IMR-90 (cell line): Measurements from ENCODE around the gene C16orf82. TPM values are rescaled to one million over a fixed set of nuclear protein-coding genes. Genes with fewer than 3 reads are reported as not detected.

Experiments
- ATAC-seq: fragments of 200-7000 bp; cut with Tn5 transposase; 2 replicates; pipeline ENCODE4 v1.9.1; 2020; ENCODE audit warnings: low read depth, mild to moderate bottlenecking, moderate library complexity
- BruUV-seq: library from RNA; stranded (reverse); fragments of 400-500 nt; replicated peaks from 2 replicates; lab custom pipeline; 2021; lab: Mats Ljungman, UMichigan
- CTCF ChIA-PET: fragments of 300-600 bp; formaldehyde crosslinking; extraction: SDS; loops from one replicate; lab custom pipeline; 2021; ENCODE audit warnings: antibody characterized with exemption; lab: Yijun Ruan, JAX
- POLR2A ChIA-PET: fragments of 300-600 bp; sonication (Branson Sonifier 250); formaldehyde crosslinking; loops from one replicate; lab custom pipeline; 2022; ENCODE audit warnings: antibody characterized with exemption; ENCODE audit not compliant: unreplicated experiment; lab: Charles Lee
- DNase-seq: peaks from one replicate; pipeline ENCODE4 v3.0.0; 2013
- H2AFZ ChIP-seq: replicated peaks from 2 replicates; pipeline ENCODE3; 2013; ENCODE audit warnings: low read length, mild to moderate bottlenecking; ENCODE audit not compliant: poor library complexity
- H2AK5ac ChIP-seq: 2 replicates; pipeline ENCODE4 v1.6.1; 2013; ENCODE audit warnings: low read depth, low read length, inconsistent platforms
- H2AK9ac ChIP-seq: replicated peaks from 2 replicates; pipeline ENCODE3; 2013; ENCODE audit warnings: mild to moderate bottlenecking, low read depth, low read length, moderate library complexity; ENCODE audit not compliant: poor library complexity
- H2BK120ac ChIP-seq: 2 replicates; pipeline ENCODE4 v1.6.1; 2013; ENCODE audit warnings: low read depth, low read length, inconsistent platforms
- H2BK15ac ChIP-seq: 3 replicates; pipeline ENCODE4 v1.6.1; 2013; ENCODE audit warnings: low read depth, low read length, inconsistent platforms
- H2BK20ac ChIP-seq: 2 replicates; pipeline ENCODE4 v1.6.1; 2013; ENCODE audit warnings: low read depth, mild to moderate bottlenecking, inconsistent platforms, low read length, moderate library complexity
- H2BK5ac ChIP-seq: 2 replicates; pipeline ENCODE4 v1.6.1; 2013; ENCODE audit warnings: mild to moderate bottlenecking, low read depth, low read length, inconsistent platforms; ENCODE audit not compliant: poor library complexity, severe bottlenecking
- H3K14ac ChIP-seq: replicated peaks from 2 replicates; pipeline ENCODE4 v1.6.1; 2013; ENCODE audit warnings: low read depth, low read length, inconsistent platforms
- H3K18ac ChIP-seq: 2 replicates; pipeline ENCODE4 v1.6.1; 2013; ENCODE audit warnings: low read depth, low read length, control low read depth
- H3K23ac ChIP-seq: 2 replicates; pipeline ENCODE4 v1.6.1; 2013; ENCODE audit warnings: low read depth, low read length, inconsistent platforms
- H3K27ac ChIP-seq: 2 replicates; pipeline ENCODE4 v1.5.1; 2013; ENCODE audit warnings: mild to moderate bottlenecking, control low read depth, low read length; ENCODE audit not compliant: insufficient read depth
- H3K27me3 ChIP-seq: 2 replicates; pipeline ENCODE4 v1.6.1; 2013; ENCODE audit warnings: low read length; ENCODE audit not compliant: control insufficient read depth, insufficient read depth
- H3K36me3 ChIP-seq: 2 replicates; pipeline ENCODE4 v1.6.1; 2013; ENCODE audit warnings: low read length, mixed read lengths; ENCODE audit not compliant: control insufficient read depth, insufficient read depth
- H3K4ac ChIP-seq: 2 replicates; pipeline ENCODE4 v1.6.1; 2013; ENCODE audit warnings: low read depth, low read length, inconsistent platforms
- H3K4me1 ChIP-seq: 2 replicates; pipeline ENCODE4 v1.6.1; 2013; ENCODE audit warnings: low read length, mixed read lengths; ENCODE audit not compliant: control insufficient read depth, insufficient read depth
- H3K4me2 ChIP-seq: 2 replicates; pipeline ENCODE4 v1.6.1; 2013; ENCODE audit warnings: low read depth, mild to moderate bottlenecking, control low read depth, low read length, moderate library complexity
- H3K4me3 ChIP-seq: 2 replicates; pipeline ENCODE4 v1.5.1; 2013; ENCODE audit warnings: low read depth, mild to moderate bottlenecking, control low read depth, low read length, moderate library complexity; ENCODE audit not compliant: insufficient read depth
- H3K56ac ChIP-seq: 2 replicates; pipeline ENCODE4 v1.6.1; 2013; ENCODE audit warnings: low read length, inconsistent platforms; ENCODE audit not compliant: insufficient read depth; ENCODE audit errors: extremely low read depth
- H3K79me1 ChIP-seq, 2 experiments: 2 replicates each; pipeline ENCODE4 v1.6.1; 2013; ENCODE audit warnings: low read length in 2 of 2, inconsistent platforms in 1 of 2, low read depth in 1 of 2
- H3K9ac ChIP-seq: 2 replicates; pipeline ENCODE4 v1.6.1; 2013; ENCODE audit warnings: low read depth, low read length, control low read depth
- H3K9me1 ChIP-seq: 2 replicates; pipeline ENCODE4 v1.6.1; 2013; ENCODE audit warnings: low read length, inconsistent platforms; ENCODE audit not compliant: insufficient read depth
- H3K9me3 ChIP-seq: 2 replicates; pipeline ENCODE4 v1.6.1; 2013; ENCODE audit warnings: low read length; ENCODE audit not compliant: control insufficient read depth, insufficient read depth
- H4K20me1 ChIP-seq: 2 replicates; pipeline ENCODE4 v1.6.1; 2013; ENCODE audit warnings: low read length, inconsistent platforms; ENCODE audit not compliant: insufficient read depth
- H4K5ac ChIP-seq: 2 replicates; pipeline ENCODE4 v1.6.1; 2013; ENCODE audit warnings: mild to moderate bottlenecking, low read depth, low read length, control low read depth
- H4K8ac ChIP-seq, 2 experiments: 2 replicates each; pipeline ENCODE4 v1.6.1; 2013; ENCODE audit warnings: low read depth in 2 of 2, low read length in 2 of 2, control low read depth in 1 of 2, inconsistent platforms in 1 of 2
- H4K91ac ChIP-seq: 2 replicates; pipeline ENCODE4 v1.6.1; 2013; ENCODE audit warnings: low read depth, low read length, inconsistent platforms; ENCODE audit not compliant: insufficient read depth
- CEBPB ChIP-seq: IDR thresholded peaks from 2 replicates; pipeline ENCODE4 v1.6.1; 2012; ENCODE audit warnings: low read depth, low read length, improper control_type of control experiment
- CHD1 ChIP-seq: IDR thresholded peaks from 2 replicates; pipeline ENCODE4 v1.6.1; 2012; ENCODE audit warnings: low read depth, low read length, improper control_type of control experiment
- FOS ChIP-seq: fragments of 150-350 bp; IDR thresholded peaks from 2 replicates; pipeline ENCODE4 v1.6.1; 2016; ENCODE audit warnings: low read depth, low read length
- MAFK ChIP-seq: IDR thresholded peaks from 2 replicates; pipeline ENCODE4 v1.6.1; 2012; ENCODE audit warnings: low read depth, low read length, improper control_type of control experiment
- MAZ ChIP-seq: IDR thresholded peaks from 2 replicates; pipeline ENCODE4 v1.6.1; 2012; ENCODE audit warnings: low read depth, mild to moderate bottlenecking, low read length, improper control_type of control experiment, moderate library complexity, borderline replicate concordance
- MXI1 ChIP-seq: IDR thresholded peaks from 2 replicates; pipeline ENCODE4 v1.6.1; 2012; ENCODE audit warnings: low read depth, mild to moderate bottlenecking, low read length, moderate library complexity, borderline replicate concordance
- NFE2L2 ChIP-seq: fragments of 150-350 bp; IDR thresholded peaks from 2 replicates; pipeline ENCODE4 v1.6.1; 2016; ENCODE audit warnings: low read depth, mild to moderate bottlenecking, low read length
- POLR2A ChIP-seq: IDR thresholded peaks from 2 replicates; pipeline ENCODE4 v1.6.1; 2012; ENCODE audit warnings: mild to moderate bottlenecking, low read depth, low read length
- RAD21 ChIP-seq: IDR thresholded peaks from 2 replicates; pipeline ENCODE4 v1.6.1; 2012; ENCODE audit warnings: low read length, improper control_type of control experiment
- SMC3 ChIP-seq: fragments of 150-350 bp; IDR thresholded peaks from 2 replicates; pipeline ENCODE4 v1.6.1; 2016; ENCODE audit warnings: low read depth, mild to moderate bottlenecking, antibody characterized with exemption, low read length, moderate library complexity
- dilution Hi-C: fragments of 300-500 bp; cut with HindIII; formaldehyde crosslinking; loops from one replicate; pipeline ENCODE4 v1.14.3; 2018; ENCODE audit warnings: low sequenced_read_pairs; ENCODE audit not compliant: unreplicated experiment
- in situ Hi-C: fragments of 300-500 bp; cut with MboI; formaldehyde crosslinking; loops from 3 replicates; pipeline ENCODE4 v1.14.3; 2019; ENCODE audit warnings: low sequenced_read_pairs, inconsistent platforms, mixed read lengths
- intact Hi-C: fragments of 100-400 bp; cut with micrococcal nuclease; formaldehyde crosslinking; loops from 2 replicates; pipeline ENCODE4 v1.10.0; 2022
- polyA plus RNA-seq, 3 experiments: library from polyadenylated mRNA; depleted of rRNA; stranded (reverse); fragments of >200 nt; gene quantifications; 2 replicates each; pipeline ENCODE4 v1.2.3, GENCODE V29; 2012; ENCODE audit warnings: low replicate concordance in 1 of 3
- total RNA-seq: library from RNA; depleted of rRNA; stranded (reverse); fragments of >200 nt; gene quantifications from 2 replicates; pipeline ENCODE4 v1.2.3, GENCODE V29; 2012
- TF ChIP-seq, protein P1 (sequence below): conservative IDR thresholded peaks from 2 replicates; pipeline ENCODE4 v1.5.1; 2012; ENCODE audit warnings: mild to moderate bottlenecking, low read depth, low read length, improper control_type of control experiment

The C16orf82 gene
- total and polyA plus RNA-seq, 2 of the 4 experiments (the other 2 are of a cell fraction), result not detected

DNA sequence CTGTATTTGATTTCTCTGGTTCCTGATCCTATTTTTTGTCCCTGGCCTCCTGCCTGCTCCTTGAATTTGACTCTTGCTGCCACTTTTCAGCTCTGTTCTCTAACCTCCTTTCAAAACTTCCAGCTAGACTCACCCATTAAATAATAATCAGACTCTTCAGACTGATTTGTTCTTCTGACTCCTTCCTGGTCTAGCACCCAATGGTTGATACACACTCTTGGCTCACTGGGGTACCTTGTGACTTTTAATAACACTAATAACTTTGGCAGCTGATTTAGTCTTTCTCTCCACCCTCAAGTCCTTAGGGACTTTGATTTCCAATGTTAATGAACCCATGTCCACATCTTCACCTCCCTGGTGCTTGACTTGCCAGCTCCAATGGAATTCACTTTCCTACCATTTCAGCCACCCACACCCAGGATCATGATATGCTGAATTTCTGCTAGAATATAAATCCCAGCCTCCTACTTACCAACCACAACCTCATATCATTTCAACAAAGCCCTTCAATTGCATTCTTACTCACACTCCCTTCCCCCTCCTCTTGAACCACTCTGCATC is 19.7 kb upstream of the C16orf82 start:
- H4K8ac ChIP-seq, result no peak overlapping the region
- BruUV-seq, result no TSS peak
- H2AFZ ChIP-seq, result no peak overlapping the region
- no peak for TF ChIP-seq MAZ
- no peak for TF ChIP-seq CEBPB
- TF ChIP-seq CHD1, result no peak
- TF ChIP-seq SMC3, result no peak
- TF ChIP-seq NFE2L2, result no peak
- TF ChIP-seq POLR2A, result no peak
- TF ChIP-seq, protein P1, sequence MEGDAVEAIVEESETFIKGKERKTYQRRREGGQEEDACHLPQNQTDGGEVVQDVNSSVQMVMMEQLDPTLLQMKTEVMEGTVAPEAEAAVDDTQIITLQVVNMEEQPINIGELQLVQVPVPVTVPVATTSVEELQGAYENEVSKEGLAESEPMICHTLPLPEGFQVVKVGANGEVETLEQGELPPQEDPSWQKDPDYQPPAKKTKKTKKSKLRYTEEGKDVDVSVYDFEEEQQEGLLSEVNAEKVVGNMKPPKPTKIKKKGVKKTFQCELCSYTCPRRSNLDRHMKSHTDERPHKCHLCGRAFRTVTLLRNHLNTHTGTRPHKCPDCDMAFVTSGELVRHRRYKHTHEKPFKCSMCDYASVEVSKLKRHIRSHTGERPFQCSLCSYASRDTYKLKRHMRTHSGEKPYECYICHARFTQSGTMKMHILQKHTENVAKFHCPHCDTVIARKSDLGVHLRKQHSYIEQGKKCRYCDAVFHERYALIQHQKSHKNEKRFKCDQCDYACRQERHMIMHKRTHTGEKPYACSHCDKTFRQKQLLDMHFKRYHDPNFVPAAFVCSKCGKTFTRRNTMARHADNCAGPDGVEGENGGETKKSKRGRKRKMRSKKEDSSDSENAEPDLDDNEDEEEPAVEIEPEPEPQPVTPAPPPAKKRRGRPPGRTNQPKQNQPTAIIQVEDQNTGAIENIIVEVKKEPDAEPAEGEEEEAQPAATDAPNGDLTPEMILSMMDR, result no peak
- TF ChIP-seq RAD21, result no peak
- no peak for TF ChIP-seq MAFK
- no peak for TF ChIP-seq MXI1
- TF ChIP-seq FOS, result no peak
- no peaks in the 10 kb centered on the region for H3K79me1 ChIP-seq
- no peak overlapping the region for H3K56ac ChIP-seq
- H3K36me3 ChIP-seq, result no peaks in the 10 kb centered on the region
- no peak for DNase-seq
- H3K4ac ChIP-seq, result no peak overlapping the region
- intact Hi-C loops, result no loop called here
- no peak overlapping the region for H2BK15ac ChIP-seq
- H4K20me1 ChIP-seq, result no peaks in the 10 kb centered on the region
- POLR2A ChIA-PET, result no interaction called here
- CTCF ChIA-PET, result no interaction called here
- H3K4me1 ChIP-seq, result no peaks in the 10 kb centered on the region
- H3K4me3 ChIP-seq, result no peak overlapping the region
- H2AK9ac ChIP-seq, result no peak overlapping the region
- no peak overlapping the region for H2BK5ac ChIP-seq
- H2BK20ac ChIP-seq, result no peak overlapping the region
- H4K91ac ChIP-seq, result no peak overlapping the region
- H3K14ac ChIP-seq, result no peak overlapping the region
- no peak overlapping the region for H3K23ac ChIP-seq
- dilution Hi-C loops, result no loop called here
- no peak for ATAC-seq
- no peak overlapping the region for H3K9ac ChIP-seq
- no peak overlapping the region for H3K18ac ChIP-seq
- no peaks in the 10 kb centered on the region; the same call in 1 of the 2 replicates for H3K27me3 ChIP-seq
- in situ Hi-C loops, result no loop called here
- H3K27ac ChIP-seq, result no peak overlapping the region
- no peak overlapping the region for H2AK5ac ChIP-seq
- no peak overlapping the region for H2BK120ac ChIP-seq
- H3K9me1 ChIP-seq, result no peaks in the 10 kb centered on the region
- no peaks in the 10 kb centered on the region for H3K9me3 ChIP-seq
- no peak overlapping the region for H3K4me2 ChIP-seq
- H4K5ac ChIP-seq, result no peak overlapping the region
